Heart right ventricle (tissue), 16 donors: ENCODE data around the gene MYOF. TPM values are rescaled to one million over a fixed set of nuclear protein-coding genes. Genes with fewer than 3 reads are reported as not detected.
"Not testable (repeated sequence)": the region's sequence is repeated elsewhere in the genome, so short reads cannot be mapped to it uniquely, and the experiment has no call there.

Source experiments
- ATAC-seq, 8 donors: fragments of 200-7000 bp; cut with Tn5 transposase; one replicate each; pipeline ENCODE4 v1.9.1; 2020; ENCODE audit warnings: mild to moderate bottlenecking in 8 of 8, moderate library complexity in 8 of 8, moderate number of reproducible peaks in 1 of 8
- DNase-seq, 2 donors: peaks; one replicate each; pipeline ENCODE4 v3.0.0-alpha.2; 2020
- H3K27ac ChIP-seq, 10 donors: fragments of 200-600 bp; sonication (generic) in 2 of 10; one replicate each; pipeline versions ENCODE4 v1.5.0 to v1.8.0; 2020 to 2022; ENCODE audit warnings: mild to moderate bottlenecking in 3 of 10
- H3K27me3 ChIP-seq, 7 donors: fragments of 200-600 bp; one replicate each; pipeline ENCODE4 v1.8.0; 2021 to 2022; ENCODE audit warnings: mild to moderate bottlenecking in 2 of 7
- H3K36me3 ChIP-seq, 9 donors: fragments of 200-600 bp; sonication (generic) in 1 of 9; one replicate each; pipeline versions ENCODE4 v1.5.0 to v1.8.0; 2020 to 2022; ENCODE audit warnings: mild to moderate bottlenecking in 2 of 9
- H3K4me1 ChIP-seq, 9 donors: fragments of 200-600 bp; sonication (generic) in 1 of 9; one replicate each; pipeline versions ENCODE4 v1.5.0 to v1.8.0; 2020 to 2022; ENCODE audit warnings: mild to moderate bottlenecking in 4 of 9
- H3K4me3 ChIP-seq, 10 donors: fragments of 200-600 bp; sonication (generic) in 2 of 10; one replicate each; pipeline versions ENCODE4 v1.5.0 to v1.8.0; 2020 to 2022; ENCODE audit warnings: mild to moderate bottlenecking in 7 of 10, moderate library complexity in 2 of 10
- H3K9me3 ChIP-seq, 11 donors: fragments of 200-600 bp in 10 of 11; sonication (generic) in 2 of 11; one replicate each; pipeline versions ENCODE4 v1.5.0 to v1.8.0; 2013 to 2022; ENCODE audit warnings: mild to moderate bottlenecking in 2 of 11, control low read depth in 1 of 11, moderate library complexity in 1 of 11
- CTCF ChIP-seq, 9 donors: fragments of 200-600 bp; sonication (generic) in 2 of 9; IDR thresholded peaks; one replicate each; pipeline versions ENCODE4 v1.5.0 to v1.8.0; 2021 to 2022; ENCODE audit warnings: antibody characterized with exemption in 9 of 9, mild to moderate bottlenecking in 5 of 9, moderate library complexity in 1 of 9
- WGBS, 2 donors: extraction: QIAGEN DNeasy Blood & Tissue Kit; methylation state at CpG; one replicate each; pipeline ENCODE4 v1.1.7; 2013; ENCODE audit warnings: inconsistent platforms in 1 of 2; 5-methylcytosine and 5-hydroxymethylcytosine counted together
- intact Hi-C, 10 donors: fragments of 100-400 bp; cut with DNase I; formaldehyde crosslinking; loops; one replicate each; pipeline versions ENCODE4 v1.11.1 to v1.14.2; 2022
- polyA plus RNA-seq, 2 donors: library from polyadenylated mRNA; stranded (reverse); fragments of 200-250 nt; gene quantifications; one replicate each; pipeline ENCODE4 v1.2.3, GENCODE V29; 2013
- total RNA-seq, 10 donors: library from RNA; stranded (reverse); fragmentation: NEBNext Ultra II Directional in 3 of 10; extraction: Animal tissue kit (Norgen Biotek cat#: 25700) in 3 of 10; gene quantifications; one replicate each; pipeline versions ENCODE4 v1.2.1 to v1.2.4, GENCODE V29; 2021 to 2023
- donor health status: Arrhythmogenic right ventricular cardiomyopathy.
- donor health status: ischemic (EF 13 %, LVEDD 7.1; RV severe dilation, severe dysfunction).
- donor health status: healthy with polysubstance abuse.
- donor health status: DM: no; HTN: yes; CAD: no.
- donor health status: DM: no; HTN: no; CAD: no.
- donor health status: ischemic (EF 25% LVEDD 6.9; RV normal size, moderate dysfunction).
- donor health status: ischemic (EF 25% LVEDD 5.7; RV mildly dilated, moderate dysfunction).
- donor health status: healthy.
- donor health status: DM: yes; HTN: yes; CAD: no.
- donor health status: Ischemic cardiomyopathy.
- donor health status: ischemic (EF 35%, LVEDD 5.7; RV mildly dilated, moderate dysfunction).
- donor health status: nonischemic (EF 11% LVEDD 7.7; RV severe dilation, severe dysfunction).
- donor health status: DM: yes; HTN: yes; CAD: no.
- donor health status: PGD.
- donor health status: ischemic (EF 29% LVEDD 5.4; RV normal size, mild dysfunction).
- donor health status: nonischemic (EF 23%, LVEDD 6.1; RV moderate dilation, normal function).

MYOF gene
- total and polyA plus RNA-seq, 12 donors, result 14.5 to 54.6 (median 36.3) TPM

GRCh38 chr10:93287775-93288174 lies 194.4 kb downstream of the MYOF start:
- no peaks in the 10 kb centered on the region for H3K27me3 ChIP-seq
- no peak for DNase-seq
- 97 to 100% methylated on average over 1 of the region's 1 CpG for WGBS, 2 donors
- no peaks in the 10 kb centered on the region for H3K9me3 ChIP-seq
- TF ChIP-seq CTCF (IDR thresholded peaks at IDR 0.05), result no peak
- H3K27ac ChIP-seq, result no peak overlapping the region
- H3K36me3 ChIP-seq, result no peaks in the 10 kb centered on the region
- H3K4me3 ChIP-seq, result no peak overlapping the region
- intact Hi-C loops, result loop anchor here (2.0 to 10.0 kb wide), 7 partner anchors 170 to 207 kb away; no protein-coding TSS in a partner anchor
- H3K4me1 ChIP-seq, result no peaks in the 10 kb centered on the region
- no peak for ATAC-seq

GRCh38 chr10:93284246-93284645 lies 197.9 kb downstream of the MYOF start:
- ATAC-seq, H3K4me1 ChIP-seq, H3K9me3 ChIP-seq, DNase-seq, H3K4me3 ChIP-seq, H3K27me3 ChIP-seq, H3K36me3 ChIP-seq, H3K27ac ChIP-seq: not testable (repeated sequence)
- intact Hi-C loops, result loop anchor here in 5 of 10 donors (10.0 kb wide), 2 partner anchors 169 to 199 kb away; no protein-coding TSS in a partner anchor
- 91 to 93% methylated on average over 10 to 11 of the region's 11 CpGs for WGBS, 2 donors

- H3K36me3 ChIP-seq, result no peaks in the 10 kb centered on the region
- H3K27me3 ChIP-seq, result peaks cover 0 to 5% (median 0%) of the 10 kb centered on the region in 7 donors
- no peak for TF ChIP-seq CTCF (IDR thresholded peaks at IDR 0.05)
- H3K4me1 ChIP-seq, result no peaks in the 10 kb centered on the region
- DNase-seq (no peak), ATAC-seq (no peak)
- H3K4me3 ChIP-seq, result no peak overlapping the region
- 79 to 84% methylated on average over 3 of the region's 3 CpGs for WGBS, 2 donors
- H3K27ac ChIP-seq, result no peak overlapping the region
- intact Hi-C loops, result loop anchor here in 5 of 10 donors (10.0 kb wide), 2 partner anchors 167 to 197 kb away; no protein-coding TSS in a partner anchor
- H3K9me3 ChIP-seq, result no peaks in the 10 kb centered on the region
Measured at GRCh38 chr10:93281367-93281720, 200.8 kb downstream of the MYOF start.

GRCh38 chr10:93280699-93281366 lies 201.3 kb downstream of the MYOF start:
- no peaks in the 10 kb centered on the region for H3K4me1 ChIP-seq
- no peaks in the 10 kb centered on the region for H3K9me3 ChIP-seq
- no peak overlapping the region for H3K27ac ChIP-seq
- no peak for TF ChIP-seq CTCF (IDR thresholded peaks at IDR 0.05)
- no peak overlapping the region for H3K4me3 ChIP-seq
- DNase-seq, result no peak
- H3K27me3 ChIP-seq, result peaks cover 0 to 5% (median 0%) of the 10 kb centered on the region in 7 donors
- WGBS, 2 donors, result 69 to 71% methylated on average over 8 of the region's 8 CpGs
- no peaks in the 10 kb centered on the region for H3K36me3 ChIP-seq
- no peak for ATAC-seq
- intact Hi-C loops, result loop anchor here in 5 of 10 donors (10.0 kb wide), 2 partner anchors 166 to 196 kb away; no protein-coding TSS in a partner anchor

GRCh38 chr10:93280121-93280698 lies 201.9 kb downstream of the MYOF start:
- no peak for TF ChIP-seq CTCF (IDR thresholded peaks at IDR 0.05)
- Histone ChIP-seq H3K9me3 (no peaks in the 10 kb centered on the region), H3K4me1 (no peaks in the 10 kb centered on the region), H3K36me3 (no peaks in the 10 kb centered on the region), H3K27me3 (peaks cover 0 to 5% (median 0%) of the 10 kb centered on the region in 7 donors), H3K4me3 (no peak overlapping the region), H3K27ac (no peak overlapping the region)
- ATAC-seq, result no peak
- no peak for DNase-seq
- intact Hi-C loops, result loop anchor here in 5 of 10 donors (10.0 kb wide), 2 partner anchors 165 to 195 kb away; no protein-coding TSS in a partner anchor
- 66 to 72% methylated on average over 6 of the region's 6 CpGs for WGBS, 2 donors
